GM12865 (cell line): ENCODE measurements around the gene APBA2.

Experiments used
- DNase-seq: peaks from one replicate; pipeline ENCODE4 v3.0.0; 2010; ENCODE audit warnings: low read depth
- H3K4me3 ChIP-seq: 2 replicates; pipeline ENCODE4 v1.5.1; 2011; ENCODE audit warnings: mild to moderate bottlenecking, low read depth, low read length, control low read depth
- CTCF ChIP-seq: IDR thresholded peaks from 2 replicates; pipeline ENCODE4 v1.5.1; 2011; ENCODE audit warnings: low read length, control low read depth, low read depth, inconsistent platforms; ENCODE audit not compliant: insufficient read depth; ENCODE audit errors: missing control alignments

Gene APBA2

GRCh38 chr15:28896951-28897350 is 11.2 kb downstream of the APBA2 start:
- TF ChIP-seq CTCF, result no peak
- no peak for DNase-seq
- no peak overlapping the region for H3K4me3 ChIP-seq

GRCh38 chr15:28897861-28898585 is 12.2 kb downstream of the APBA2 start:
- H3K4me3 ChIP-seq, result no peak overlapping the region
- TF ChIP-seq CTCF, result no peak
- DNase-seq, result no peak

- H3K4me3 ChIP-seq, result no peak overlapping the region
- no peak for TF ChIP-seq CTCF
- DNase-seq, result no peak
Observed at GRCh38 chr15:28899061-28899738, 13.4 kb downstream of the APBA2 start.

GRCh38 chr15:28900041-28900891 is 14.5 kb downstream of the APBA2 start:
- no peak for DNase-seq
- TF ChIP-seq CTCF, result no peak
- no peak overlapping the region for H3K4me3 ChIP-seq

GRCh38 chr15:28900892-28901586 is 15.3 kb downstream of the APBA2 start:
- H3K4me3 ChIP-seq, result no peak overlapping the region
- no peak for TF ChIP-seq CTCF
- no peak for DNase-seq

GRCh38 chr15:28901587-28901980 is 15.8 kb downstream of the APBA2 start:
- DNase-seq, result no peak
- no peak overlapping the region for H3K4me3 ChIP-seq
- no peak for TF ChIP-seq CTCF
